ENCODE data around the gene MTHFD2L.

DNA sequence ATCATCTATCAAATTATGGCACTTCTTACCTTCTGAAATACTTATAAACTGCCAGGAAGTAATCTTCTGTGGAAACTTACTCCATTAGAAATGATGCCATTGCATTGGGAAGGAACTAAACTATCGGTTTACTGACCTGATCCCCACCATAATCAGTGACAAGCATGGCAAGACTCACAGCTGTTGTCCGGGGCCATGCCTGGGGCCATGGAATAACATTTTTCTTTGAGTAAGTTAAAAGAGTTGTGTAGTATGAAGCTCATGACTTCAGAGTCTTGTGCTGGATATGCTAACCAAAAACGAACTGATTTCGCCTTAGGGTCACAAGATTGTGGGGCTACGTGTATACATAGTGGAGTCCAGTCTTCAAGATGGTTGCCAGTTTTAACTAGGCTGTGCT, 15.4 kb downstream of the MTHFD2L start:
- no peak for TF ChIP-seq RAD21 (conservative IDR thresholded peaks at IDR 0.05)
- TF ChIP-seq, protein P1, sequence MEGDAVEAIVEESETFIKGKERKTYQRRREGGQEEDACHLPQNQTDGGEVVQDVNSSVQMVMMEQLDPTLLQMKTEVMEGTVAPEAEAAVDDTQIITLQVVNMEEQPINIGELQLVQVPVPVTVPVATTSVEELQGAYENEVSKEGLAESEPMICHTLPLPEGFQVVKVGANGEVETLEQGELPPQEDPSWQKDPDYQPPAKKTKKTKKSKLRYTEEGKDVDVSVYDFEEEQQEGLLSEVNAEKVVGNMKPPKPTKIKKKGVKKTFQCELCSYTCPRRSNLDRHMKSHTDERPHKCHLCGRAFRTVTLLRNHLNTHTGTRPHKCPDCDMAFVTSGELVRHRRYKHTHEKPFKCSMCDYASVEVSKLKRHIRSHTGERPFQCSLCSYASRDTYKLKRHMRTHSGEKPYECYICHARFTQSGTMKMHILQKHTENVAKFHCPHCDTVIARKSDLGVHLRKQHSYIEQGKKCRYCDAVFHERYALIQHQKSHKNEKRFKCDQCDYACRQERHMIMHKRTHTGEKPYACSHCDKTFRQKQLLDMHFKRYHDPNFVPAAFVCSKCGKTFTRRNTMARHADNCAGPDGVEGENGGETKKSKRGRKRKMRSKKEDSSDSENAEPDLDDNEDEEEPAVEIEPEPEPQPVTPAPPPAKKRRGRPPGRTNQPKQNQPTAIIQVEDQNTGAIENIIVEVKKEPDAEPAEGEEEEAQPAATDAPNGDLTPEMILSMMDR (IDR thresholded peaks at IDR 0.05; ENCODE audit: poor library complexity, severe bottlenecking) = no peak
- no peak for TF ChIP-seq POLR2AphosphoS5 (IDR thresholded peaks at IDR 0.05)
- TF ChIP-seq TAF1 (IDR thresholded peaks at IDR 0.05; ENCODE audit: low read depth) = no peak
- TF ChIP-seq, protein P2, sequence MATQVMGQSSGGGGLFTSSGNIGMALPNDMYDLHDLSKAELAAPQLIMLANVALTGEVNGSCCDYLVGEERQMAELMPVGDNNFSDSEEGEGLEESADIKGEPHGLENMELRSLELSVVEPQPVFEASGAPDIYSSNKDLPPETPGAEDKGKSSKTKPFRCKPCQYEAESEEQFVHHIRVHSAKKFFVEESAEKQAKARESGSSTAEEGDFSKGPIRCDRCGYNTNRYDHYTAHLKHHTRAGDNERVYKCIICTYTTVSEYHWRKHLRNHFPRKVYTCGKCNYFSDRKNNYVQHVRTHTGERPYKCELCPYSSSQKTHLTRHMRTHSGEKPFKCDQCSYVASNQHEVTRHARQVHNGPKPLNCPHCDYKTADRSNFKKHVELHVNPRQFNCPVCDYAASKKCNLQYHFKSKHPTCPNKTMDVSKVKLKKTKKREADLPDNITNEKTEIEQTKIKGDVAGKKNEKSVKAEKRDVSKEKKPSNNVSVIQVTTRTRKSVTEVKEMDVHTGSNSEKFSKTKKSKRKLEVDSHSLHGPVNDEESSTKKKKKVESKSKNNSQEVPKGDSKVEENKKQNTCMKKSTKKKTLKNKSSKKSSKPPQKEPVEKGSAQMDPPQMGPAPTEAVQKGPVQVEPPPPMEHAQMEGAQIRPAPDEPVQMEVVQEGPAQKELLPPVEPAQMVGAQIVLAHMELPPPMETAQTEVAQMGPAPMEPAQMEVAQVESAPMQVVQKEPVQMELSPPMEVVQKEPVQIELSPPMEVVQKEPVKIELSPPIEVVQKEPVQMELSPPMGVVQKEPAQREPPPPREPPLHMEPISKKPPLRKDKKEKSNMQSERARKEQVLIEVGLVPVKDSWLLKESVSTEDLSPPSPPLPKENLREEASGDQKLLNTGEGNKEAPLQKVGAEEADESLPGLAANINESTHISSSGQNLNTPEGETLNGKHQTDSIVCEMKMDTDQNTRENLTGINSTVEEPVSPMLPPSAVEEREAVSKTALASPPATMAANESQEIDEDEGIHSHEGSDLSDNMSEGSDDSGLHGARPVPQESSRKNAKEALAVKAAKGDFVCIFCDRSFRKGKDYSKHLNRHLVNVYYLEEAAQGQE (IDR thresholded peaks at IDR 0.05; ENCODE audit: borderline replicate concordance) = no peak
- no peak for TF ChIP-seq EP300 (conservative IDR thresholded peaks at IDR 0.05; ENCODE audit: poor library complexity, severe bottlenecking)
- no peak for TF ChIP-seq EZH2 (IDR thresholded peaks at IDR 0.05; ENCODE audit: borderline replicate concordance, insufficient read depth, low read length, poor library complexity, severe bottlenecking)
- TF ChIP-seq MXI1 (conservative IDR thresholded peaks at IDR 0.05; ENCODE audit: poor library complexity, severe bottlenecking) = no peak

All from neural cell (in vitro differentiated cells).